Breast epithelium (tissue), 3 donors: ENCODE results near the gene TEX51.

ENCODE experiments used
- POLR2A ChIP-seq: fragments of 450-650 bp; IDR thresholded peaks from one replicate; pipeline ENCODE4 v1.6.1; 2016; ENCODE audit warnings: antibody characterized with exemption, mild to moderate bottlenecking, moderate library complexity
- POLR2AphosphoS5 ChIP-seq, 3 donors: sonication (generic); formaldehyde crosslinking; IDR thresholded peaks; one replicate each; pipeline ENCODE4 v1.6.1; 2017; ENCODE audit warnings: antibody characterized with exemption in 3 of 3

DNA sequence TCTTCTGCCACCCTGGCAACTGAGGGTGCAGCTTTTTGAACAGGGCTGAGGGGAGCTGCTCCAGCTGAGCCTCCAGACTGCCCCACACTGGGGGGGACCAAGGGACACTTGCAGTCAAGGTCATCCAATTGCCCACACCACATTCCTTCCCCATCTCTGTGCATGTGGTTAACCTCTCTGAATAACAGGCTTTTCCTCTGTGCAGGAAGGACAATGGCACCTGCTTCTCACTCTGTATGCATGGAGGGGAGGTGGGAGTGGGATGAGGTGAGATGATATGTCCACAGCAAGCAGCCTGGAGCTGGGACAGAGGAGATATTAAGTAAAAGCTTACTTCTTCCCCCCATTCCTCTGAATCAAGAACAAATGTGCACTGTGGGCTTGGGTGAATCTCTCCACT is 39.1 kb upstream of the TEX51 start:
- TF ChIP-seq POLR2AphosphoS5 (IDR thresholded peaks at IDR 0.05), result no peak
- no peak for TF ChIP-seq POLR2A
